ENCODE measurements around the gene DYNLT2. TPM values are rescaled to one million over a fixed set of nuclear protein-coding genes. Genes with fewer than 3 reads are reported as not detected.
A peak's percentile ranks its signal among the peaks of the same experiment; 100 is the strongest.

The DYNLT2 gene
- total and polyA plus RNA-seq, 2 of the 13 experiments (the other 11 are each of a cell fraction or from before 2014, with no cell fraction given) = 2.1 to 4.3 TPM

DNA sequence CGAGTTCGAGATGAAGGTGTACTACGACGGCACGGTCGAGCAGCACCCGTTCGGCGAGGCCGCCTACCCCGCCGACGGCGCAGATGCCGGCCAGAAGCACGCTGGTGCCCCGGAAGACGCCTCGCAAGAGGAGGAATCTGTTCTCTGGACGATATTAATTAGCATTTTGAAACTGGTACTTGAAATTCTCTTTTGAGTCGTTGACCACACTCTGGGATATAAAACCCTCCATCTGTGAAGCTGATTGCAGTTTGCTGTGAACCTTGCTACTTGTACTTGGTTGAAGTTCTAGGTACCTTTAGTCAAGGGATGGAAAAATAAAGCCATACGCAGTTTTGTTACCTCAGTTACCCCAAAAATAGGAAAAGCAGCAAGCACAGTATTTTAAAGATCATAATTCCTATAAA, 48.5 kb downstream of the DYNLT2 start (continued):
- 0 out of 2 replicates have a peak, but pooled peaks have one; percentile 4 for TF ChIP-seq ZNF552 (CRISPR knock-in tag; IDR thresholded peaks at IDR 0.05; ENCODE audit: borderline replicate concordance)
- TF ChIP-seq, protein P1, sequence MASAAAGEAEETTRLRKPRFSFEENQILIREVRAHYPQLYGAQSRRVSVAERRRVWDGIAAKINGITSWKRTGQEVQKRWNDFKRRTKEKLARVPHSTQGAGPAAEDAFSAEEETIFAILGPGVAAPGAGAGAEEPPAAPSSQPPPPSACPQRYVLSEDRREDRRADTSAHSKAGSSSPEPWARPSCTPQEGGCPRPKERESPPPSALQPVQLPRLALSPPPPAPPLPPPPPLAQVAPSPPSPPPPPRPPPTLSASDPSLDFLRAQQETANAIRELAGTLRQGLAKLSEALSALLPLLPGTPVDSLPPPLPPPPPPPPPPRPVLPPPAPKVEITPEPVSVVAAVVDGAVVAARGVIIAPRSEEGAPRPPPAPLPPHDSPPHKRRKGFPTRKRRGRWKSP (CRISPR knock-in tag; IDR thresholded peaks at IDR 0.05) = peak; percentile 21; the same call in 1 of the 2 replicates
- TF ChIP-seq ZNF329 (CRISPR knock-in tag; IDR thresholded peaks at IDR 0.05; ENCODE audit: low read depth) = 0 out of 2 replicates have a peak, but pooled peaks have one; percentile 7
- TF ChIP-seq STAG1 (CRISPR knock-in tag; IDR thresholded peaks at IDR 0.05) = 0 out of 2 replicates have a peak, but pooled peaks have one; percentile 5
- 0 out of 2 replicates have a peak, but pooled peaks have one; percentile 57 for TF ChIP-seq BRCA1 (CRISPR knock-in tag; IDR thresholded peaks at IDR 0.05)
- 0 out of 2 replicates have a peak, but pooled peaks have one; percentile 42 for TF ChIP-seq ZNF484 (CRISPR knock-in tag; IDR thresholded peaks at IDR 0.05; ENCODE audit: borderline replicate concordance, low read depth)
- peak; percentile 9; the same call in 1 of the 2 replicates for TF ChIP-seq ZNF292 (CRISPR knock-in tag; IDR thresholded peaks at IDR 0.05; ENCODE audit: borderline replicate concordance, low read depth)
- TF ChIP-seq, protein P2, sequence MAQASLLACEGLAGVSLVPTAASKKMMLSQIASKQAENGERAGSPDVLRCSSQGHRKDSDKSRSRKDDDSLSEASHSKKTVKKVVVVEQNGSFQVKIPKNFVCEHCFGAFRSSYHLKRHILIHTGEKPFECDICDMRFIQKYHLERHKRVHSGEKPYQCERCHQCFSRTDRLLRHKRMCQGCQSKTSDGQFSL (CRISPR knock-in tag; IDR thresholded peaks at IDR 0.05) = 0 out of 2 replicates have a peak, but pooled peaks have one; percentile 11
- TF ChIP-seq, protein P3, sequence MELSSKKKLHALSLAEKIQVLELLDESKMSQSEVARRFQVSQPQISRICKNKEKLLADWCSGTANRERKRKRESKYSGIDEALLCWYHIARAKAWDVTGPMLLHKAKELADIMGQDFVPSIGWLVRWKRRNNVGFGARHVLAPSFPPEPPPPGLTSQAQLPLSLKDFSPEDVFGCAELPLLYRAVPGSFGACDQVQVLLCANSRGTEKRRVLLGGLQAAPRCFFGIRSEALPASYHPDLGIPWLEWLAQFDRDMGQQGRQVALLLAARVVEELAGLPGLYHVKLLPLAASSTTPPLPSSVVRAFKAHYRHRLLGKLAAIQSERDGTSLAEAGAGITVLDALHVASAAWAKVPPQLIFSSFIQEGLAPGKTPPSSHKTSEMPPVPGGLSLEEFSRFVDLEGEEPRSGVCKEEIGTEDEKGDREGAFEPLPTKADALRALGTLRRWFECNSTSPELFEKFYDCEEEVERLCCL (CRISPR knock-in tag; IDR thresholded peaks at IDR 0.05; ENCODE audit: borderline replicate concordance) = no peak
- TF ChIP-seq, protein P4, sequence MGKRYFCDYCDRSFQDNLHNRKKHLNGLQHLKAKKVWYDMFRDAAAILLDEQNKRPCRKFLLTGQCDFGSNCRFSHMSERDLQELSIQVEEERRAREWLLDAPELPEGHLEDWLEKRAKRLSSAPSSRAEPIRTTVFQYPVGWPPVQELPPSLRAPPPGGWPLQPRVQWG (CRISPR knock-in tag; IDR thresholded peaks at IDR 0.05; ENCODE audit: borderline replicate concordance, low read depth) = 0 out of 2 replicates have a peak, but pooled peaks have one; percentile 11
- peak; percentile 76 for TF ChIP-seq ZNF781 (CRISPR knock-in tag; IDR thresholded peaks at IDR 0.05; ENCODE audit: borderline replicate concordance, not compliant biosample characterization)
- 0 out of 2 replicates have a peak, but pooled peaks have one; percentile 45 for TF ChIP-seq ZNF792 (CRISPR knock-in tag; IDR thresholded peaks at IDR 0.05)
- peak; percentile 18; the same call in 1 of the 2 replicates for TF ChIP-seq ZNF713 (CRISPR knock-in tag; IDR thresholded peaks at IDR 0.05)
- TF ChIP-seq GLI4 (CRISPR knock-in tag; IDR thresholded peaks at IDR 0.05; ENCODE audit: borderline replicate concordance) = 0 out of 2 replicates have a peak, but pooled peaks have one; percentile 2
- TF ChIP-seq TAF15 (IDR thresholded peaks at IDR 0.05; ENCODE audit: low read depth, low read length, poor library complexity, severe bottlenecking) = peak; percentile 5
- no peak for TF ChIP-seq MYNN (CRISPR knock-in tag; IDR thresholded peaks at IDR 0.05; ENCODE audit: low read depth)
- TF ChIP-seq, protein P5, sequence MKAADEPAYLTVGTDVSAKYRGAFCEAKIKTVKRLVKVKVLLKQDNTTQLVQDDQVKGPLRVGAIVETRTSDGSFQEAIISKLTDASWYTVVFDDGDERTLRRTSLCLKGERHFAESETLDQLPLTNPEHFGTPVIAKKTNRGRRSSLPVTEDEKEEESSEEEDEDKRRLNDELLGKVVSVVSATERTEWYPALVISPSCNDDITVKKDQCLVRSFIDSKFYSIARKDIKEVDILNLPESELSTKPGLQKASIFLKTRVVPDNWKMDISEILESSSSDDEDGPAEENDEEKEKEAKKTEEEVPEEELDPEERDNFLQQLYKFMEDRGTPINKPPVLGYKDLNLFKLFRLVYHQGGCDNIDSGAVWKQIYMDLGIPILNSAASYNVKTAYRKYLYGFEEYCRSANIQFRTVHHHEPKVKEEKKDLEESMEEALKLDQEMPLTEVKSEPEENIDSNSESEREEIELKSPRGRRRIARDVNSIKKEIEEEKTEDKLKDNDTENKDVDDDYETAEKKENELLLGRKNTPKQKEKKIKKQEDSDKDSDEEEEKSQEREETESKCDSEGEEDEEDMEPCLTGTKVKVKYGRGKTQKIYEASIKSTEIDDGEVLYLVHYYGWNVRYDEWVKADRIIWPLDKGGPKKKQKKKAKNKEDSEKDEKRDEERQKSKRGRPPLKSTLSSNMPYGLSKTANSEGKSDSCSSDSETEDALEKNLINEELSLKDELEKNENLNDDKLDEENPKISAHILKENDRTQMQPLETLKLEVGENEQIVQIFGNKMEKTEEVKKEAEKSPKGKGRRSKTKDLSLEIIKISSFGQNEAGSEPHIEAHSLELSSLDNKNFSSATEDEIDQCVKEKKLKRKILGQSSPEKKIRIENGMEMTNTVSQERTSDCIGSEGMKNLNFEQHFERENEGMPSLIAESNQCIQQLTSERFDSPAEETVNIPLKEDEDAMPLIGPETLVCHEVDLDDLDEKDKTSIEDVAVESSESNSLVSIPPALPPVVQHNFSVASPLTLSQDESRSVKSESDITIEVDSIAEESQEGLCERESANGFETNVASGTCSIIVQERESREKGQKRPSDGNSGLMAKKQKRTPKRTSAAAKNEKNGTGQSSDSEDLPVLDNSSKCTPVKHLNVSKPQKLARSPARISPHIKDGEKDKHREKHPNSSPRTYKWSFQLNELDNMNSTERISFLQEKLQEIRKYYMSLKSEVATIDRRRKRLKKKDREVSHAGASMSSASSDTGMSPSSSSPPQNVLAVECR (CRISPR knock-in tag; IDR thresholded peaks at IDR 0.05; ENCODE audit: borderline replicate concordance) = no peak
- TF ChIP-seq ZNF12 (CRISPR knock-in tag; IDR thresholded peaks at IDR 0.05) = no peak
- TF ChIP-seq, protein P6, sequence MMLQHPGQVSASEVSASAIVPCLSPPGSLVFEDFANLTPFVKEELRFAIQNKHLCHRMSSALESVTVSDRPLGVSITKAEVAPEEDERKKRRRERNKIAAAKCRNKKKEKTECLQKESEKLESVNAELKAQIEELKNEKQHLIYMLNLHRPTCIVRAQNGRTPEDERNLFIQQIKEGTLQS (CRISPR knock-in tag; IDR thresholded peaks at IDR 0.05) = peak; percentile 4; the same call in 1 of the 2 replicates
- 0 out of 2 replicates have a peak, but pooled peaks have one; percentile 11 for TF ChIP-seq ZNF251 (CRISPR knock-in tag; IDR thresholded peaks at IDR 0.05)
- peak; percentile 22; the same call in 1 of the 2 replicates for TF ChIP-seq RARA (CRISPR knock-in tag; IDR thresholded peaks at IDR 0.05)

Measured in HepG2 (cell line).